HepG2 (cell line): ENCODE results near the gene RANBP3. TPM values are rescaled to one million over a fixed set of nuclear protein-coding genes. Genes with fewer than 3 reads are reported as not detected.

Experiments
- CREM ChIP-seq, 2 experiments: sonication (generic) in 1 of 2; formaldehyde crosslinking in 1 of 2; IDR thresholded peaks; 2 replicates each; pipeline versions ENCODE4 v1.4.0 to v1.6.1; 2016 to 2020; ENCODE audit warnings: antibody characterized with exemption in 1 of 2, mild to moderate bottlenecking in 1 of 2, missing genetic modification reagents in 1 of 2
- DMAP1 ChIP-seq: IDR thresholded peaks from 2 replicates; pipeline ENCODE4 v1.6.1; 2016
- FOXC1 ChIP-seq: sonication (generic); formaldehyde crosslinking; IDR thresholded peaks from 2 replicates; pipeline ENCODE4 v1.8.0; 2022; ENCODE audit warnings: mild to moderate bottlenecking, missing genetic modification reagents, borderline replicate concordance
- KAT8 ChIP-seq: IDR thresholded peaks from 2 replicates; pipeline ENCODE4 v1.6.1; 2016; ENCODE audit warnings: missing genetic modification reagents, missing compliant biosample characterization
- MEF2D ChIP-seq: sonication (generic); formaldehyde crosslinking; IDR thresholded peaks from 2 replicates; pipeline ENCODE4 v1.5.1; 2020; ENCODE audit warnings: mild to moderate bottlenecking, missing genetic modification reagents
- MTA1 ChIP-seq: sonication (generic); formaldehyde crosslinking; IDR thresholded peaks from 2 replicates; pipeline ENCODE4 v1.4.0; 2020; ENCODE audit warnings: missing genetic modification reagents, mild to moderate bottlenecking, borderline replicate concordance
- NCOA2 ChIP-seq: sonication (generic); formaldehyde crosslinking; IDR thresholded peaks from 2 replicates; pipeline ENCODE4 v1.8.0; 2022; ENCODE audit warnings: inconsistent platforms
- SP1 ChIP-seq, 2 experiments: fragments of 450-650 bp in 1 of 2; sonication (generic) in 1 of 2; formaldehyde crosslinking in 1 of 2; IDR thresholded peaks; 2 replicates each; pipeline versions ENCODE4 v1.4.0 to v1.6.1; 2016 to 2020; ENCODE audit warnings: missing genetic modification reagents in 1 of 2
- TEAD3 ChIP-seq: optimal IDR thresholded peaks from 2 replicates; pipeline ENCODE3; 2016; ENCODE audit warnings: borderline replicate concordance
- THAP11 ChIP-seq: IDR thresholded peaks from 2 replicates; pipeline ENCODE4 v1.6.1; 2016; ENCODE audit warnings: missing biosample characterization, missing genetic modification reagents
- TOE1 ChIP-seq: sonication (generic); formaldehyde crosslinking; IDR thresholded peaks from 2 replicates; pipeline ENCODE4 v1.4.0; 2020; ENCODE audit warnings: mild to moderate bottlenecking, missing genetic modification reagents
- ZFP82 ChIP-seq: sonication (generic); formaldehyde crosslinking; IDR thresholded peaks from 2 replicates; pipeline ENCODE4 v1.5.1; 2020; ENCODE audit warnings: mild to moderate bottlenecking, missing genetic modification reagents, borderline replicate concordance
- ZNF253 ChIP-seq: sonication (generic); formaldehyde crosslinking; IDR thresholded peaks from 2 replicates; pipeline ENCODE4 v1.8.0; 2022; ENCODE audit warnings: mild to moderate bottlenecking, missing genetic modification reagents, borderline replicate concordance
- ZNF546 ChIP-seq: sonication (generic); formaldehyde crosslinking; conservative IDR thresholded peaks from 2 replicates; pipeline ENCODE4 v1.8.1; 2023; ENCODE audit warnings: mild to moderate bottlenecking, missing genetic modification reagents
- ZNF713 ChIP-seq: sonication (generic); formaldehyde crosslinking; IDR thresholded peaks from 2 replicates; pipeline ENCODE4 v1.4.0; 2020; ENCODE audit warnings: mild to moderate bottlenecking, missing genetic modification reagents
- ZNF781 ChIP-seq: sonication (generic); formaldehyde crosslinking; IDR thresholded peaks from 2 replicates; pipeline ENCODE4 v1.5.1; 2020; ENCODE audit warnings: borderline replicate concordance, mild to moderate bottlenecking, missing genetic modification reagents; ENCODE audit errors: not compliant biosample characterization
- ZSCAN20 ChIP-seq: sonication (generic); formaldehyde crosslinking; IDR thresholded peaks from 2 replicates; pipeline ENCODE4 v1.4.0; 2020; ENCODE audit warnings: missing genetic modification reagents, mild to moderate bottlenecking, borderline replicate concordance
- ZSCAN30 ChIP-seq: sonication (generic); formaldehyde crosslinking; IDR thresholded peaks from 2 replicates; pipeline ENCODE4 v1.5.0; 2020; ENCODE audit warnings: mild to moderate bottlenecking, missing genetic modification reagents
- polyA plus RNA-seq, 8 experiments: library from polyadenylated mRNA; depleted of rRNA in 3 of 8; stranded (reverse) in 7 of 8; unstranded in 1 of 8; fragments of >200 nt; fragmentation: Illumina TruSeq in 4 of 8; extraction: Trizol in 4 of 8; gene quantifications; 2 replicates each; pipeline versions ENCODE4 v1.2.1 to v1.2.3, GENCODE V29; 2011 to 2016; ENCODE audit warnings: low read depth in 4 of 8, missing spikeins in 1 of 8, mixed read lengths in 1 of 8; ENCODE audit not compliant: insufficient read depth in 1 of 8
- total RNA-seq, 5 experiments: library from RNA; depleted of rRNA; stranded (reverse); fragments of >200 nt; fragmentation: Illumina TruSeq; extraction: Trizol; gene quantifications; 2 replicates each; pipeline ENCODE4 v1.2.3, GENCODE V29; 2016; ENCODE audit warnings: low read depth in 1 of 5
- TF ChIP-seq, protein P1 (sequence below): sonication (generic); formaldehyde crosslinking; IDR thresholded peaks from 2 replicates; pipeline ENCODE4 v1.8.0; 2022; ENCODE audit warnings: low read depth, missing genetic modification reagents
- TF ChIP-seq, protein P2 (sequence below): sonication (generic); formaldehyde crosslinking; IDR thresholded peaks from 2 replicates; pipeline ENCODE4 v1.4.0; 2020; ENCODE audit warnings: missing genetic modification reagents
- TF ChIP-seq, protein P3 (sequence below): sonication (generic); formaldehyde crosslinking; IDR thresholded peaks from 2 replicates; pipeline ENCODE4 v1.8.0; 2023; ENCODE audit warnings: mild to moderate bottlenecking, missing genetic modification reagents
- TF ChIP-seq, protein P4 (sequence below): sonication (generic); formaldehyde crosslinking; IDR thresholded peaks from 2 replicates; pipeline ENCODE4 v1.4.0; 2020; ENCODE audit warnings: missing genetic modification reagents
- TF ChIP-seq, protein P5 (sequence below): sonication (generic); formaldehyde crosslinking; IDR thresholded peaks from 2 replicates; pipeline ENCODE4 v1.8.0; 2022; ENCODE audit warnings: mild to moderate bottlenecking, missing genetic modification reagents, moderate library complexity

The RANBP3 gene
- total and polyA plus RNA-seq, 2 of the 13 experiments (the other 11 are each of a cell fraction or from before 2014, with no cell fraction given), result 39.5 to 149 TPM

DNA sequence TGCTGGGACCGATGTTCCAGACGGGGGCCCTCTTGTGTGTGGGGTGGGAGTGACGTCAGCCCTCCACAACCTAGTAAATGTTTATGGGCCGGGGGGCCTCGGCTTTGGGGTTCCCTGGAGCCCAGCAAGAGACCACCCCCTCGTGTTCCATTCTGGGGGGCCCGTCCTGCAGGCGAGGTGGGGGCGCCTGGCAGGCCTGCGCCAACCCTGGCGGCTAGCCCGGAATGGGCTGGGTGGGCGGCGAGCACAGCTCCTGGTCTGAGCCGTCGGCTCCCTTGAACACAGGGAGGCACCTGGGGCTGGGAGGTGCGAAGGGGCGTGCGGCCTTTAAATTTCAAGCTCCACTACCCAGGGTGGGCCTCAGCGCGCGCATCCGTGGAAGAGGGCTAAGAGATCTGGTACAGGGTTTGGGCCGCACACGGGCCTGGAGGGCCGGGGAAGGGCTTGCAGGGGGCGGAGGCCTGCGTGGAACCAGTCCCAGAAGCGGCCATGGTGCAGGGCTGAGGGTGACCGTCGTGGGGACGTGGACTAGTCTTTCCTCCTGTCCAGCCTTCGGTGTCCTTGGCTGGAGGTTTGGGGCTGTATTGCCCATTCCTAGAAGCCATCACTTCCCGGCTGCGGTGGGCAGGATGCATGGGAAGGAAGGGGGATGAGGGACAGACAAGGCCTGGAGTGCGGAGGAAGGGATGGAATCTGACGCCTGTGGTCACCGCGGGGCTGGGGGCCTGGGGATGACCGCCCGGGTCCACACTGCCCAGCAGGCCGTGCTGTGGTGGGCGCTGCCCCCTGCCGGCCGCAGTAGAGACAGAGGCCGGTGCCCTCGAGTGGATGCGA lies 85.8 kb downstream of the RANBP3 start (continued):
- TF ChIP-seq, protein P1, sequence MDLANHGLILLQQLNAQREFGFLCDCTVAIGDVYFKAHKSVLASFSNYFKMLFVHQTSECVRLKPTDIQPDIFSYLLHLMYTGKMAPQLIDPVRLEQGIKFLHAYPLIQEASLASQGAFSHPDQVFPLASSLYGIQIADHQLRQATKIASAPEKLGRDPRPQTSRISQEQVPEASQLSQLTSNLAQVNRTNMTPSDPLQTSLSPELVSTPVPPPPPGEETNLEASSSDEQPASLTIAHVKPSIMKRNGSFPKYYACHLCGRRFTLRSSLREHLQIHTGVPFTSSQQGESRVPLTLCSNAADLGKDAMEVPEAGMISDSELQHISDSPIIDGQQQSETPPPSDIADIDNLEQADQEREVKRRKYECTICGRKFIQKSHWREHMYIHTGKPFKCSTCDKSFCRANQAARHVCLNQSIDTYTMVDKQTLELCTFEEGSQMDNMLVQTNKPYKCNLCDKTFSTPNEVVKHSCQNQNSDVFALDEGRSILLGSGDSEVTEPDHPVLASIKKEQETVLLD (CRISPR knock-in tag), result no peak
- TF ChIP-seq, protein P2, sequence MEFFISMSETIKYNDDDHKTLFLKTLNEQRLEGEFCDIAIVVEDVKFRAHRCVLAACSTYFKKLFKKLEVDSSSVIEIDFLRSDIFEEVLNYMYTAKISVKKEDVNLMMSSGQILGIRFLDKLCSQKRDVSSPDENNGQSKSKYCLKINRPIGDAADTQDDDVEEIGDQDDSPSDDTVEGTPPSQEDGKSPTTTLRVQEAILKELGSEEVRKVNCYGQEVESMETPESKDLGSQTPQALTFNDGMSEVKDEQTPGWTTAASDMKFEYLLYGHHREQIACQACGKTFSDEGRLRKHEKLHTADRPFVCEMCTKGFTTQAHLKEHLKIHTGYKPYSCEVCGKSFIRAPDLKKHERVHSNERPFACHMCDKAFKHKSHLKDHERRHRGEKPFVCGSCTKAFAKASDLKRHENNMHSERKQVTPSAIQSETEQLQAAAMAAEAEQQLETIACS, result no peak; the same call in 1 of the 2 replicates
- TF ChIP-seq ZSCAN20 (no peak), NCOA2 (CRISPR knock-in tag) (0 out of 2 replicates have a peak, but pooled peaks have one; percentile 38), CREM (IDR thresholded peaks at IDR 0.05) (no peak), CREM (CRISPR knock-in tag; IDR thresholded peaks at IDR 0.05) (no peak), ZNF781 (no peak), ZNF713 (CRISPR knock-in tag) (no peak), MEF2D (CRISPR knock-in tag) (0 out of 2 replicates have a peak, but pooled peaks have one; percentile 50), ZNF253 (CRISPR knock-in tag) (no peak), MTA1 (CRISPR knock-in tag) (peak; percentile 36; the same call in 1 of the 2 replicates), DMAP1 (CRISPR knock-in tag) (0 out of 2 replicates have a peak, but pooled peaks have one; percentile 19), TOE1 (CRISPR knock-in tag) (no peak), FOXC1 (peak; percentile 78), SP1 (IDR thresholded peaks at IDR 0.05) (no peak), SP1 (CRISPR knock-in tag; IDR thresholded peaks at IDR 0.05) (no peak), KAT8 (CRISPR knock-in tag) (peak; percentile 64; the same call in 1 of the 2 replicates), ZSCAN30 (CRISPR knock-in tag) (no peak), ZNF546 (CRISPR knock-in tag) (0 out of 2 replicates have a peak, but pooled peaks have one; percentile 70), TEAD3 (CRISPR knock-in tag) (peak; percentile 44), THAP11 (CRISPR knock-in tag) (peak; percentile 67), ZFP82 (CRISPR knock-in tag) (no peak)
- TF ChIP-seq, protein P3, sequence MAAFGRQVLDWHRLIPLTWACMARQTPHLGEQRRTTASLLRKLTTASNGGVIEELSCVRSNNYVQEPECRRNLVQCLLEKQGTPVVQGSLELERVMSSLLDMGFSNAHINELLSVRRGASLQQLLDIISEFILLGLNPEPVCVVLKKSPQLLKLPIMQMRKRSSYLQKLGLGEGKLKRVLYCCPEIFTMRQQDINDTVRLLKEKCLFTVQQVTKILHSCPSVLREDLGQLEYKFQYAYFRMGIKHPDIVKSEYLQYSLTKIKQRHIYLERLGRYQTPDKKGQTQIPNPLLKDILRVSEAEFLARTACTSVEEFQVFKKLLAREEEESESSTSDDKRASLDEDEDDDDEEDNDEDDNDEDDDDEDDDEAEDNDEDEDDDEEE (CRISPR knock-in tag), result no peak
- TF ChIP-seq, protein P4, sequence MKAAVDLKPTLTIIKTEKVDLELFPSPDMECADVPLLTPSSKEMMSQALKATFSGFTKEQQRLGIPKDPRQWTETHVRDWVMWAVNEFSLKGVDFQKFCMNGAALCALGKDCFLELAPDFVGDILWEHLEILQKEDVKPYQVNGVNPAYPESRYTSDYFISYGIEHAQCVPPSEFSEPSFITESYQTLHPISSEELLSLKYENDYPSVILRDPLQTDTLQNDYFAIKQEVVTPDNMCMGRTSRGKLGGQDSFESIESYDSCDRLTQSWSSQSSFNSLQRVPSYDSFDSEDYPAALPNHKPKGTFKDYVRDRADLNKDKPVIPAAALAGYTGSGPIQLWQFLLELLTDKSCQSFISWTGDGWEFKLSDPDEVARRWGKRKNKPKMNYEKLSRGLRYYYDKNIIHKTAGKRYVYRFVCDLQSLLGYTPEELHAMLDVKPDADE (CRISPR knock-in tag), result 0 out of 2 replicates have a peak, but pooled peaks have one; percentile 59
- TF ChIP-seq, protein P5, sequence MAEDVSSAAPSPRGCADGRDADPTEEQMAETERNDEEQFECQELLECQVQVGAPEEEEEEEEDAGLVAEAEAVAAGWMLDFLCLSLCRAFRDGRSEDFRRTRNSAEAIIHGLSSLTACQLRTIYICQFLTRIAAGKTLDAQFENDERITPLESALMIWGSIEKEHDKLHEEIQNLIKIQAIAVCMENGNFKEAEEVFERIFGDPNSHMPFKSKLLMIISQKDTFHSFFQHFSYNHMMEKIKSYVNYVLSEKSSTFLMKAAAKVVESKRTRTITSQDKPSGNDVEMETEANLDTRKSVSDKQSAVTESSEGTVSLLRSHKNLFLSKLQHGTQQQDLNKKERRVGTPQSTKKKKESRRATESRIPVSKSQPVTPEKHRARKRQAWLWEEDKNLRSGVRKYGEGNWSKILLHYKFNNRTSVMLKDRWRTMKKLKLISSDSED, result no peak
